Measurements from ENCODE around the gene SMG9.

Gene SMG9

DNA sequence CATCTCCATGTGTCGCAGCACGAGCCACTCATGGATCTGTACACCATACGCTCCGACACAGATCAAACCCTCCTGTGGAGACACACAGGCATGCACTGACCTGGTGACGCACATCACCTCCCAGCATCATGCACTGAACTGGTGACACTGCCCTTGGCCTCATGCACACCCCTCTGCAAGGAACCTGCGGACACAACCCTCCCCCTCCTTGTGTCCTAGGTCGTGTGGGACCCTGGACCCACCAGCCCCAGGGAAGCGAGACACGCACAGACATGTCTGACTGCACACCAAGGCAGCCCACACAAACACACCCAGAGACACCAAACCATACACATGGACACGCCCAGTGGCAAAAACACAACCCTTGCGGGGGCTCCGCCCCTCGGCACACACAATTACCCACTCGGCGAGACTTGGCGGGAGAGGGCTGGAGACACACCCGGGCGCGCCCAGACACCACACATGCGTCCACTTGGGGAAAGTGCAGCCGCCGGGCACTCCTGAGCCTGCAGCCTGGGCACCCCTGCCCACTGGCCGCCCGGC is 28.0 kb upstream of the SMG9 start:
- no peak overlapping the region for H3K4me3 Mint-ChIP-seq
- peaks cover 8% of the 10 kb centered on the region for H3K27me3 Mint-ChIP-seq (ENCODE audit: low read depth)
- no peak for TF ChIP-seq CTCF (IDR thresholded peaks at IDR 0.05; ENCODE audit: unreplicated experiment in 3 of 3)
- no peak overlapping the region for H3K27ac Mint-ChIP-seq
- no peaks in the 10 kb centered on the region for H3K9me3 Mint-ChIP-seq
- H3K36me3 Mint-ChIP-seq (ENCODE audit: low read depth): no peaks in the 10 kb centered on the region
- H3K4me1 Mint-ChIP-seq: peaks cover 5% of the 10 kb centered on the region

DNA sequence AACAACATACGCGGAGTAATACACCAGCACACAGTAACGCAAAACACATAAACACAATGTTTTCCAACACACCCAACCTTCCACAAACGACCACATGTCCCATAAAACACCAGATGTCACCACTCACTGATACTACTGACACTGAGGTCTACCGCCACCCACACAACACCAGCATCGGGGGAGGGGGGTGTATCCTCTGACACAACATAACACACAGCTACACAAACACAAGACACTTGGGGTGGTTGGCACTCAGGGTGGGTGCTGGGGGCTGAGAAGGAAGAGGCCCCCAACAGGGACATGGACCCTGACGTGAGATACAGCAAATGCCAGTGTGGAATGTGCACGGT is 27.5 kb upstream of the SMG9 start:
- H3K27ac Mint-ChIP-seq: no peak overlapping the region
- no peaks in the 10 kb centered on the region for H3K36me3 Mint-ChIP-seq (ENCODE audit: low read depth)
- H3K27me3 Mint-ChIP-seq (ENCODE audit: low read depth): peaks cover 10% of the 10 kb centered on the region
- H3K9me3 Mint-ChIP-seq: no peaks in the 10 kb centered on the region
- no peak overlapping the region for H3K4me3 Mint-ChIP-seq
- no peak for TF ChIP-seq CTCF (IDR thresholded peaks at IDR 0.05; ENCODE audit: unreplicated experiment in 3 of 3)
- H3K4me1 Mint-ChIP-seq: peaks cover 7% of the 10 kb centered on the region

- no peak overlapping the region for H3K27ac Mint-ChIP-seq
- no peaks in the 10 kb centered on the region for H3K9me3 Mint-ChIP-seq
- peaks cover 13% of the 10 kb centered on the region for H3K27me3 Mint-ChIP-seq (ENCODE audit: low read depth)
- no peak for TF ChIP-seq CTCF (IDR thresholded peaks at IDR 0.05; ENCODE audit: unreplicated experiment in 3 of 3)
- H3K4me3 Mint-ChIP-seq: no peak overlapping the region
- H3K4me1 Mint-ChIP-seq: peaks cover 10% of the 10 kb centered on the region
- no peaks in the 10 kb centered on the region for H3K36me3 Mint-ChIP-seq (ENCODE audit: low read depth)
These were observed 27.0 kb upstream of the SMG9 start for GRCh38 chr19:43781630-43782310.

- H3K36me3 Mint-ChIP-seq (ENCODE audit: low read depth): no peaks in the 10 kb centered on the region
- H3K4me1 Mint-ChIP-seq: peaks cover 10% of the 10 kb centered on the region
- no peak for TF ChIP-seq CTCF (IDR thresholded peaks at IDR 0.05; ENCODE audit: unreplicated experiment in 3 of 3)
- no peak within 1 kb of the TSS for H3K27ac Mint-ChIP-seq
- H3K9me3 Mint-ChIP-seq: no peaks in the 10 kb centered on the region
- H3K4me3 Mint-ChIP-seq: no peak within 1 kb of the TSS
- H3K27me3 Mint-ChIP-seq (ENCODE audit: low read depth): peaks cover 14% of the 10 kb centered on the region
These were observed 26.2 kb upstream of the SMG9 start, which contains the start of gene KCNN4 for GRCh38 chr19:43780706-43781525. Gene KCNN4 (minus strand): TSS chr19:43780973. CDS start chr19:43780861, 112 bp downstream.

DNA sequence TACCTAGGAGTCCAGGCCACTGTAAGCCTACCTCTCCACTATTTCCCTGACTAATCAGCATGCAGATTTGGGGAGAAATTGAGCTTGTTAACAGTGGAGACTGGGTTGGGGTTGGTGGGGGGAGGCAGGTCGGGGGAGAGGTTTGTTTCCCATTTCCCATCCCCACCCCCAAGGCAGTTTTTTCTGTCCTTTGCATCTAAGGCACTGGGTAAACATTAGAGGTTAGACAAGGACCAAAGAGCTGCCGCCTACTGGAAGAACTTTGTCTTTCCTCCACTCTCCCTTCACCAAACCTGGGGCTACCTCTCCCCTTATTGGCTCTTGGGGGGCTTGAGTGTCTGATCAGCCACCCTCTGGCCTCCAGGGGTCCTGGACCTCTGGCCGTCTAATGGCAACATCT is 25.1 kb upstream of the SMG9 start:
- H3K36me3 Mint-ChIP-seq (ENCODE audit: low read depth): no peaks in the 10 kb centered on the region
- no peak for TF ChIP-seq CTCF (IDR thresholded peaks at IDR 0.05; ENCODE audit: unreplicated experiment in 3 of 3)
- no peak overlapping the region for H3K27ac Mint-ChIP-seq
- peaks cover 25% of the 10 kb centered on the region for H3K27me3 Mint-ChIP-seq (ENCODE audit: low read depth)
- H3K4me3 Mint-ChIP-seq: no peak overlapping the region
- H3K9me3 Mint-ChIP-seq: no peaks in the 10 kb centered on the region
- peaks cover 12% of the 10 kb centered on the region for H3K4me1 Mint-ChIP-seq

All from nephron (organoid).